H9 (cell line): Measurements from ENCODE around the gene SLC4A9. TPM values are rescaled to one million over a fixed set of nuclear protein-coding genes. Genes with fewer than 3 reads are reported as not detected.

Source experiments
- DNase-seq: peaks from one replicate; pipeline ENCODE4 v3.0.0-alpha.2; 2017
- H2AFZ ChIP-seq: one replicate; pipeline ENCODE4 v1.6.1; 2013; ENCODE audit warnings: mild to moderate bottlenecking, low read length, control low read depth, moderate library complexity
- H2AK5ac ChIP-seq: 2 replicates; pipeline ENCODE4 v1.6.1; 2013; ENCODE audit warnings: low read length, control low read depth, mixed read lengths; ENCODE audit not compliant: insufficient read length
- H2BK120ac ChIP-seq: one replicate; pipeline ENCODE4 v1.6.1; 2013; ENCODE audit warnings: low read depth, mild to moderate bottlenecking, low read length, control low read depth, inconsistent platforms; ENCODE audit not compliant: poor library complexity, severe bottlenecking
- H2BK12ac ChIP-seq: 2 replicates; pipeline ENCODE4 v1.6.1; 2013; ENCODE audit warnings: low read length, control low read depth, mixed read lengths, low read depth; ENCODE audit not compliant: insufficient read length
- H2BK15ac ChIP-seq: 2 replicates; pipeline ENCODE4 v1.6.1; 2013; ENCODE audit warnings: low read depth, low read length, control low read depth
- H2BK20ac ChIP-seq: one replicate; pipeline ENCODE4 v1.6.1; 2013; ENCODE audit warnings: low read depth, mild to moderate bottlenecking, low read length, control low read depth, inconsistent platforms; ENCODE audit not compliant: poor library complexity, severe bottlenecking
- H2BK5ac ChIP-seq: 2 replicates; pipeline ENCODE4 v1.6.1; 2013; ENCODE audit warnings: low read length, control low read depth, mixed read lengths; ENCODE audit not compliant: insufficient read length
- H3K14ac ChIP-seq: 2 replicates; pipeline ENCODE4 v1.6.1; 2013; ENCODE audit warnings: low read length, control low read depth; ENCODE audit not compliant: insufficient read depth
- H3K18ac ChIP-seq: 2 replicates; pipeline ENCODE4 v1.6.1; 2013; ENCODE audit warnings: low read depth, mild to moderate bottlenecking, mixed read lengths, low read length, control low read depth; ENCODE audit not compliant: insufficient read length
- H3K23ac ChIP-seq: 2 replicates; pipeline ENCODE4 v1.6.1; 2013; ENCODE audit warnings: low read length, control low read depth, mixed read lengths, low read depth; ENCODE audit not compliant: insufficient read length
- H3K23me2 ChIP-seq: 2 replicates; pipeline ENCODE4 v1.6.1; 2013; ENCODE audit warnings: low read depth, mild to moderate bottlenecking, mixed read lengths, low read length, control low read depth; ENCODE audit not compliant: insufficient read length, poor library complexity, severe bottlenecking
- H3K27ac ChIP-seq: 2 replicates; pipeline ENCODE4 v1.5.1; 2013; ENCODE audit warnings: low read length, control low read depth, mixed read lengths, low read depth; ENCODE audit not compliant: insufficient read length
- H3K27me3 ChIP-seq: 2 replicates; pipeline ENCODE4 v1.6.1; 2013; ENCODE audit warnings: low read length, control low read depth, inconsistent platforms; ENCODE audit not compliant: insufficient read depth
- H3K4ac ChIP-seq: 2 replicates; pipeline ENCODE4 v1.6.1; 2013; ENCODE audit warnings: low read depth, mild to moderate bottlenecking, control low read depth, inconsistent platforms, low read length, moderate library complexity
- H3K4me1 ChIP-seq: 2 replicates; pipeline ENCODE4 v1.6.1; 2013; ENCODE audit warnings: low read length, control low read depth, inconsistent platforms; ENCODE audit not compliant: insufficient read depth
- H3K4me2 ChIP-seq: 2 replicates; pipeline ENCODE4 v1.6.1; 2013; ENCODE audit warnings: low read length, control low read depth, mixed read lengths; ENCODE audit not compliant: insufficient read length, insufficient read depth
- H3K56ac ChIP-seq: 2 replicates; pipeline ENCODE4 v1.6.1; 2013; ENCODE audit warnings: low read depth, mild to moderate bottlenecking, mixed read lengths, low read length, control low read depth; ENCODE audit not compliant: insufficient read length
- H3K79me1 ChIP-seq: 2 replicates; pipeline ENCODE4 v1.6.1; 2013; ENCODE audit warnings: low read depth, mild to moderate bottlenecking, moderate library complexity, low read length, control low read depth, inconsistent platforms; ENCODE audit not compliant: insufficient read depth, poor library complexity, severe bottlenecking
- H3K79me2 ChIP-seq: 2 replicates; pipeline ENCODE4 v1.6.1; 2013; ENCODE audit warnings: low read length, control low read depth, inconsistent platforms; ENCODE audit not compliant: insufficient read depth
- H3K9ac ChIP-seq: 2 replicates; pipeline ENCODE4 v1.6.1; 2013; ENCODE audit warnings: low read length, control low read depth, mixed read lengths; ENCODE audit not compliant: insufficient read length; ENCODE audit errors: extremely low read depth
- H3K9me3 ChIP-seq: one replicate; pipeline ENCODE4 v1.6.1; 2013; ENCODE audit warnings: low read depth, low read length, inconsistent platforms; ENCODE audit not compliant: control insufficient read depth
- H3T11ph ChIP-seq: one replicate; pipeline ENCODE4 v1.6.1; 2013; ENCODE audit warnings: mild to moderate bottlenecking, low read length, control low read depth, inconsistent platforms
- H4K20me1 ChIP-seq: one replicate; pipeline ENCODE4 v1.6.1; 2013; ENCODE audit not compliant: control insufficient read depth, insufficient read length, insufficient read depth
- H4K5ac ChIP-seq: 2 replicates; pipeline ENCODE4 v1.6.1; 2013; ENCODE audit warnings: low read depth, mild to moderate bottlenecking, mixed read lengths, low read length, control low read depth; ENCODE audit not compliant: insufficient read length
- H4K8ac ChIP-seq: replicated peaks from 2 replicates; pipeline ENCODE4 v1.6.1; 2013; ENCODE audit warnings: low read length, control low read depth, mixed read lengths, low read depth; ENCODE audit not compliant: insufficient read length
- H4K91ac ChIP-seq: 2 replicates; pipeline ENCODE4 v1.6.1; 2013; ENCODE audit warnings: low read depth, mild to moderate bottlenecking, moderate library complexity, mixed read lengths, low read length, control low read depth; ENCODE audit not compliant: insufficient read length
- H3K27ac Mint-ChIP-seq, 3 experiments: 2 replicates in 2 of 3; 3 replicates in 1 of 3; pipeline ENCODE4 v1.8.0; 2020 to 2021; ENCODE audit warnings: mixed read lengths in 3 of 3, mild to moderate bottlenecking in 1 of 3, moderate library complexity in 1 of 3
- H3K27me3 Mint-ChIP-seq: 2 replicates; pipeline ENCODE4 v1.8.0; 2021; ENCODE audit warnings: low read depth, mild to moderate bottlenecking, moderate library complexity, mixed read lengths
- H3K36me3 Mint-ChIP-seq, 3 experiments: 2 replicates in 2 of 3; 3 replicates in 1 of 3; pipeline ENCODE4 v1.8.0; 2020 to 2021; ENCODE audit warnings: low read depth in 3 of 3, mixed read lengths in 3 of 3; ENCODE audit not compliant: insufficient read depth in 1 of 3
- H3K4me1 Mint-ChIP-seq, 2 experiments: 2 replicates each; pipeline ENCODE4 v1.8.0; 2020; ENCODE audit warnings: mixed read lengths in 2 of 2
- H3K4me3 Mint-ChIP-seq, 2 experiments: 2 replicates in 1 of 2; 3 replicates in 1 of 2; pipeline ENCODE4 v1.8.0; 2020 to 2021; ENCODE audit warnings: mild to moderate bottlenecking in 2 of 2, mixed read lengths in 2 of 2, moderate library complexity in 1 of 2
- H3K9me3 Mint-ChIP-seq, 2 experiments: 2 replicates in 1 of 2; 3 replicates in 1 of 2; pipeline ENCODE4 v1.8.0; 2020; ENCODE audit warnings: mild to moderate bottlenecking in 2 of 2, mixed read lengths in 2 of 2, moderate library complexity in 1 of 2
- CTCF ChIP-seq: fragments of 200-600 bp; sonication (generic); conservative IDR thresholded peaks from 3 replicates; pipeline ENCODE4 v1.8.0; 2021; ENCODE audit warnings: antibody characterized with exemption, mild to moderate bottlenecking
- WGBS: extraction: QIAGEN DNeasy Blood & Tissue Kit; methylation state at CpG from one replicate; pipeline ENCODE4 v1.1.7; 2013; ENCODE audit warnings: missing lambda C conversion rate, low lambda C conversion rate, mixed read lengths; ENCODE audit not compliant: insufficient read length; ENCODE audit errors: extremely low coverage; 5-methylcytosine and 5-hydroxymethylcytosine counted together
- total RNA-seq: library from RNA; stranded (reverse); gene quantifications from 2 replicates; pipeline ENCODE4 v1.2.1, GENCODE V29; 2021

Gene SLC4A9
- total RNA-seq, 1 experiment from 2014 or later: 0.07 TPM

- Histone ChIP-seq H3K18ac (no peak overlapping the region), H3K4ac (no peak overlapping the region), H4K5ac (no peak overlapping the region), H3K4me1 (no peaks in the 10 kb centered on the region), H3K27me3 (no peaks in the 10 kb centered on the region), H3K79me2 (no peaks in the 10 kb centered on the region), H3K23ac (no peak overlapping the region), H2AK5ac (no peak overlapping the region), H3K9me3 (no peaks in the 10 kb centered on the region), H2BK5ac (no peak overlapping the region), H3K79me1 (no peaks in the 10 kb centered on the region), H3T11ph (no peak overlapping the region), H2BK20ac (no peak overlapping the region), H3K9ac (no peak overlapping the region), H3K14ac (no peak overlapping the region), H4K8ac (no peak overlapping the region), H3K4me2 (no peak overlapping the region), H2BK120ac (no peak overlapping the region), H2BK15ac (no peak overlapping the region), H2AFZ (no peak overlapping the region), H3K56ac (no peak overlapping the region), H4K91ac (no peak overlapping the region), H3K23me2 (no peaks in the 10 kb centered on the region), H4K20me1 (no peaks in the 10 kb centered on the region), H2BK12ac (no peak overlapping the region), H3K27ac (no peak overlapping the region)
- Mint-ChIP-seq H3K36me3 (no peaks in the 10 kb centered on the region), H3K27me3 (no peaks in the 10 kb centered on the region; the same call in 1 of the 2 replicates), H3K27ac (no peak overlapping the region), H3K4me3 (no peak overlapping the region), H3K9me3 (peaks cover 2 to 3% of the 10 kb centered on the region in 2 experiments; a peak in 3 of 5 replicates), H3K4me1 (no peaks in the 10 kb centered on the region)
- no peak for DNase-seq
- WGBS: no CpG with 5 or more reads among the region's 4 CpGs
- no peak for TF ChIP-seq CTCF
These were observed 21.4 kb downstream of the SLC4A9 start for GRCh38 chr5:140381351-140381750.
